ENCODE results near the gene FCHSD2. TPM values are rescaled to one million over a fixed set of nuclear protein-coding genes. Genes with fewer than 3 reads are reported as not detected.

The FCHSD2 gene
- total and polyA plus RNA-seq, 7 donors: 5.7 to 18.5 (median 9.7) TPM

GRCh38 chr11:72932132-72932570, 210.0 kb downstream of the FCHSD2 start:
- Histone ChIP-seq H3K36me3 (ENCODE audit: insufficient read depth in 1 of 2, low read depth in 1 of 2) (no peaks in the 10 kb centered on the region), H3K27me3 (ENCODE audit: insufficient read depth in 3 of 3, low read length in 2 of 3) (no peaks in the 10 kb centered on the region), H3K4me1 (peaks cover 16% of the 10 kb centered on the region), H3K4me3 (no peak overlapping the region), H3K9me3 (no peaks in the 10 kb centered on the region), H3K27ac (no peak overlapping the region)
- DNase-seq (no peak), ATAC-seq (no peak)
- WGBS, 3 donors: 90 to 97% (median 95%) methylated on average over 1 of the region's 1 CpG
- intact Hi-C loops (cut with DNase I): no loop called here
- no peak for TF ChIP-seq CTCF (IDR thresholded peaks at IDR 0.05)

- intact Hi-C loops (cut with DNase I): no loop called here
- H3K36me3 ChIP-seq (ENCODE audit: insufficient read depth in 1 of 2, low read depth in 1 of 2): no peaks in the 10 kb centered on the region
- H3K27ac ChIP-seq: no peak overlapping the region
- H3K4me3 ChIP-seq: no peak overlapping the region
- H3K27me3 ChIP-seq (ENCODE audit: insufficient read depth in 3 of 3, low read length in 2 of 3): no peaks in the 10 kb centered on the region
- no peak for DNase-seq
- no peak for TF ChIP-seq CTCF (IDR thresholded peaks at IDR 0.05)
- WGBS, 3 donors: 29 to 32% (median 31%) methylated on average over 2 of the region's 2 CpGs
- H3K4me1 ChIP-seq: peaks cover 12% of the 10 kb centered on the region
- no peaks in the 10 kb centered on the region for H3K9me3 ChIP-seq
- peak in 3 of 4 donors; percentile 63 to 73 (median 67) for ATAC-seq
Measured at GRCh38 chr11:72930008-72930407, 212.1 kb downstream of the FCHSD2 start.

GRCh38 chr11:72929256-72929655, 212.9 kb downstream of the FCHSD2 start:
- H3K27me3 ChIP-seq (ENCODE audit: insufficient read depth in 3 of 3, low read length in 2 of 3): no peaks in the 10 kb centered on the region
- H3K36me3 ChIP-seq (ENCODE audit: insufficient read depth in 1 of 2, low read depth in 1 of 2): no peaks in the 10 kb centered on the region
- ATAC-seq (no peak), DNase-seq (no peak)
- no peak for TF ChIP-seq CTCF (IDR thresholded peaks at IDR 0.05)
- H3K4me3 ChIP-seq: no peak overlapping the region
- H3K27ac ChIP-seq: no peak overlapping the region
- intact Hi-C loops (cut with DNase I): no loop called here
- H3K4me1 ChIP-seq: peaks cover 12% of the 10 kb centered on the region
- WGBS, 3 donors: 79 to 94% (median 83%) methylated on average over 1 of the region's 1 CpG
- no peaks in the 10 kb centered on the region for H3K9me3 ChIP-seq

GRCh38 chr11:72927380-72927779, 214.7 kb downstream of the FCHSD2 start:
- no peak for ATAC-seq
- Histone ChIP-seq H3K9me3 (no peaks in the 10 kb centered on the region), H3K36me3 (ENCODE audit: insufficient read depth in 1 of 2, low read depth in 1 of 2) (no peaks in the 10 kb centered on the region), H3K4me1 (peaks cover 11% of the 10 kb centered on the region), H3K27ac (no peak overlapping the region), H3K27me3 (ENCODE audit: insufficient read depth in 3 of 3, low read length in 2 of 3) (no peaks in the 10 kb centered on the region), H3K4me3 (no peak overlapping the region)
- DNase-seq: no peak
- intact Hi-C loops (cut with DNase I): no loop called here
- no peak for TF ChIP-seq CTCF (IDR thresholded peaks at IDR 0.05)

- ATAC-seq (no peak), DNase-seq (no peak)
- Histone ChIP-seq H3K27me3 (ENCODE audit: insufficient read depth in 3 of 3, low read length in 2 of 3) (no peaks in the 10 kb centered on the region), H3K27ac (no peak overlapping the region), H3K4me1 (peaks cover 8% of the 10 kb centered on the region), H3K4me3 (no peak overlapping the region), H3K36me3 (ENCODE audit: insufficient read depth in 1 of 2, low read depth in 1 of 2) (no peaks in the 10 kb centered on the region), H3K9me3 (no peaks in the 10 kb centered on the region)
- WGBS, 3 donors: 83 to 91% (median 87%) methylated on average over 1 of the region's 1 CpG
- intact Hi-C loops (cut with DNase I): no loop called here
- no peak for TF ChIP-seq CTCF (IDR thresholded peaks at IDR 0.05)
Measured at GRCh38 chr11:72926076-72926475, 216.0 kb downstream of the FCHSD2 start.
